OCI-LY3 (cell line): ENCODE results near the gene HAPLN2.

Experiments
- CTCF ChIP-seq: fragments of 200-600, 300-600 bp; sonication (generic); IDR thresholded peaks from 2 replicates; pipeline ENCODE4 v1.5.1; 2014; ENCODE audit warnings: antibody characterized with exemption, low read length, low read depth
- EZH2phosphoT487 ChIP-seq: fragments of 200-600 bp; shearing (Covaris generic); IDR thresholded peaks from 2 replicates; pipeline ENCODE4 v1.6.1; 2018; ENCODE audit warnings: antibody characterized with exemption, mixed run types, low read depth

- TF ChIP-seq CTCF (no peak), EZH2phosphoT487 (no peak)
Measured at GRCh38 chr1:156667968-156668709, 48.9 kb downstream of the HAPLN2 start.
